ENCODE data around the gene TNNI2. TPM values are rescaled to one million over a fixed set of nuclear protein-coding genes. Genes with fewer than 3 reads are reported as not detected.

TNNI2 gene
- total RNA-seq, 2 donors from 2014 or later, result not detected

- no peak overlapping the region for H3K27ac Mint-ChIP-seq
- Histone ChIP-seq H3K9ac (ENCODE audit: extremely low read depth, low read length, poor library complexity, severe bottlenecking) (no peak overlapping the region), H3K36me3 (ENCODE audit: control insufficient read depth, insufficient read depth, low read length) (no peaks in the 10 kb centered on the region), H3K4me1 (ENCODE audit: control insufficient read depth, insufficient read depth, low read length) (no peaks in the 10 kb centered on the region), H3K27ac (ENCODE audit: low read depth, low read length) (no peak overlapping the region), H3K27me3 (ENCODE audit: control insufficient read depth, insufficient read depth, low read length, poor library complexity, severe bottlenecking) (no peaks in the 10 kb centered on the region), H3K9me3 (ENCODE audit: control insufficient read depth, low read length) (no peaks in the 10 kb centered on the region), H3K4me3 (ENCODE audit: low read length) (no peak overlapping the region)
- H3K36me3 Mint-ChIP-seq (ENCODE audit: low read depth), result no peaks in the 10 kb centered on the region
- H3K27me3 Mint-ChIP-seq (ENCODE audit: insufficient read depth), result peaks cover 4% of the 10 kb centered on the region
- 78 to 94% methylated on average over 3 to 4 of the region's 4 CpGs for WGBS, 2 experiments (ENCODE audit: insufficient coverage in 1 of 2, insufficient read length in 1 of 2)
- no peaks in the 10 kb centered on the region for H3K4me1 Mint-ChIP-seq
- no peak overlapping the region for H3K4me3 Mint-ChIP-seq
- no peaks in the 10 kb centered on the region for H3K9me3 Mint-ChIP-seq
- no peak for DNase-seq
- TF ChIP-seq CTCF (conservative IDR thresholded peaks at IDR 0.05), result no peak
Observed at GRCh38 chr11:1861435-1862411, 22.9 kb downstream of the TNNI2 start.

- TF ChIP-seq CTCF (conservative IDR thresholded peaks at IDR 0.05), result no peak
- WGBS, 2 experiments (ENCODE audit: insufficient coverage in 1 of 2, insufficient read length in 1 of 2), result 68 to 87% methylated on average over 10 to 12 of the region's 14 CpGs
- Histone ChIP-seq H3K9me3 (ENCODE audit: control insufficient read depth, low read length) (no peaks in the 10 kb centered on the region), H3K27me3 (ENCODE audit: control insufficient read depth, insufficient read depth, low read length, poor library complexity, severe bottlenecking) (no peaks in the 10 kb centered on the region), H3K4me3 (ENCODE audit: low read length) (no peak overlapping the region), H3K9ac (ENCODE audit: extremely low read depth, low read length, poor library complexity, severe bottlenecking) (no peak overlapping the region), H3K27ac (ENCODE audit: low read depth, low read length) (no peak overlapping the region), H3K4me1 (ENCODE audit: control insufficient read depth, insufficient read depth, low read length) (no peaks in the 10 kb centered on the region), H3K36me3 (ENCODE audit: control insufficient read depth, insufficient read depth, low read length) (no peaks in the 10 kb centered on the region)
- no peaks in the 10 kb centered on the region for H3K4me1 Mint-ChIP-seq
- H3K27ac Mint-ChIP-seq, result no peak overlapping the region
- no peak overlapping the region for H3K4me3 Mint-ChIP-seq
- H3K36me3 Mint-ChIP-seq (ENCODE audit: low read depth), result no peaks in the 10 kb centered on the region
- no peaks in the 10 kb centered on the region for H3K9me3 Mint-ChIP-seq
- H3K27me3 Mint-ChIP-seq (ENCODE audit: insufficient read depth), result peaks cover 4% of the 10 kb centered on the region
- DNase-seq, result no peak
Observed at GRCh38 chr11:1862588-1863351, 24.0 kb downstream of the TNNI2 start.

- Mint-ChIP-seq H3K9me3 (no peaks in the 10 kb centered on the region), H3K36me3 (ENCODE audit: low read depth) (no peaks in the 10 kb centered on the region), H3K4me3 (no peak overlapping the region), H3K27me3 (ENCODE audit: insufficient read depth) (peaks cover 4% of the 10 kb centered on the region), H3K27ac (no peak overlapping the region), H3K4me1 (no peaks in the 10 kb centered on the region)
- TF ChIP-seq CTCF (conservative IDR thresholded peaks at IDR 0.05), result no peak
- WGBS, 2 experiments (ENCODE audit: insufficient coverage in 1 of 2, insufficient read length in 1 of 2), result 39 to 66% methylated on average over 19 to 27 of the region's 27 CpGs
- peak; percentile 72 for DNase-seq
- H3K4me3 ChIP-seq (ENCODE audit: low read length), result no peak overlapping the region
- H3K9ac ChIP-seq (ENCODE audit: extremely low read depth, low read length, poor library complexity, severe bottlenecking), result no peak overlapping the region
- no peaks in the 10 kb centered on the region for H3K36me3 ChIP-seq (ENCODE audit: control insufficient read depth, insufficient read depth, low read length)
- no peaks in the 10 kb centered on the region for H3K4me1 ChIP-seq (ENCODE audit: control insufficient read depth, insufficient read depth, low read length)
- no peaks in the 10 kb centered on the region for H3K27me3 ChIP-seq (ENCODE audit: control insufficient read depth, insufficient read depth, low read length, poor library complexity, severe bottlenecking)
- H3K27ac ChIP-seq (ENCODE audit: low read depth, low read length), result no peak overlapping the region
- no peaks in the 10 kb centered on the region for H3K9me3 ChIP-seq (ENCODE audit: control insufficient read depth, low read length)
Observed at GRCh38 chr11:1863352-1864216, 24.8 kb downstream of the TNNI2 start.

All from endodermal cell (in vitro differentiated cells).